ENCODE results near the gene CFAP45.

Gene CFAP45

GRCh38 chr1:159877695-159878444, 22.1 kb downstream of the CFAP45 start:
- DNase-seq (ENCODE audit: low read depth): no peak

GRCh38 chr1:159873530-159874143, 26.3 kb downstream of the CFAP45 start:
- DNase-seq (ENCODE audit: low read depth): no peak

GRCh38 chr1:159872891-159873290, 27.1 kb downstream of the CFAP45 start:
- DNase-seq (ENCODE audit: low read depth): no peak

GRCh38 chr1:159870704-159871103, 29.3 kb downstream of the CFAP45 start:
- no peak for DNase-seq (ENCODE audit: low read depth)

- no peak for DNase-seq (ENCODE audit: low read depth)
Measured at GRCh38 chr1:159869607-159870006, 30.4 kb downstream of the CFAP45 start.

GRCh38 chr1:159869173-159869572, 30.8 kb downstream of the CFAP45 start:
- no peak for DNase-seq (ENCODE audit: low read depth)

GRCh38 chr1:159868766-159869165, 31.2 kb downstream of the CFAP45 start:
- no peak for DNase-seq (ENCODE audit: low read depth)

GRCh38 chr1:159867664-159868026, 32.3 kb downstream of the CFAP45 start:
- DNase-seq (ENCODE audit: low read depth): no peak

- DNase-seq (ENCODE audit: low read depth): no peak
Measured at GRCh38 chr1:159866905-159867663, 32.9 kb downstream of the CFAP45 start.

GRCh38 chr1:159866066-159866465, 33.9 kb downstream of the CFAP45 start:
- DNase-seq (ENCODE audit: low read depth): no peak

- no peak for DNase-seq (ENCODE audit: low read depth)
Measured at GRCh38 chr1:159864262-159864661, 35.7 kb downstream of the CFAP45 start.

GRCh38 chr1:159862557-159862956, 37.4 kb downstream of the CFAP45 start, which contains the start of gene VSIG8:
Gene VSIG8 (minus strand): TSS chr1:159862657. CDS start chr1:159862521, 136 bp downstream.
- no peak for DNase-seq (ENCODE audit: low read depth)

- DNase-seq (ENCODE audit: low read depth): no peak
Measured at GRCh38 chr1:159862031-159862430, 37.9 kb downstream of the CFAP45 start.

- no peak for DNase-seq (ENCODE audit: low read depth)
Measured at GRCh38 chr1:159861218-159861617, 38.7 kb downstream of the CFAP45 start.

GRCh38 chr1:159860456-159860855, 39.5 kb downstream of the CFAP45 start:
- no peak for DNase-seq (ENCODE audit: low read depth)

- no peak for DNase-seq (ENCODE audit: low read depth)
Measured at GRCh38 chr1:159859767-159860322, 40.1 kb downstream of the CFAP45 start.

GRCh38 chr1:159857889-159858288, 42.1 kb downstream of the CFAP45 start:
- no peak for DNase-seq (ENCODE audit: low read depth)

- no peak for DNase-seq (ENCODE audit: low read depth)
Measured at GRCh38 chr1:159856576-159856975, 43.4 kb downstream of the CFAP45 start.

- DNase-seq (ENCODE audit: low read depth): no peak
Measured at GRCh38 chr1:159855709-159856108, 44.3 kb downstream of the CFAP45 start.

- DNase-seq (ENCODE audit: low read depth): peak; percentile 70
Measured at GRCh38 chr1:159854693-159855192, 45.2 kb downstream of the CFAP45 start.

GRCh38 chr1:159854116-159854692, 45.8 kb downstream of the CFAP45 start:
- peak; percentile 7 for DNase-seq (ENCODE audit: low read depth)
